HepG2 (cell line): ENCODE data around the gene ELOVL6. TPM values are rescaled to one million over a fixed set of nuclear protein-coding genes. Genes with fewer than 3 reads are reported as not detected.

Experiments
- ATAC-seq: fragments of 200-7000 bp; cut with Tn5 transposase; 3 replicates; pipeline ENCODE4 v1.9.1; 2020; ENCODE audit warnings: mild to moderate bottlenecking, moderate library complexity
- BruUV-seq: library from RNA; stranded (reverse); fragments of 400-500 nt; replicated peaks from 2 replicates; lab custom pipeline; 2021; lab: Mats Ljungman, UMichigan
- CTCF ChIA-PET: fragments of 300-600 bp; formaldehyde crosslinking; extraction: SDS; loops from one replicate; lab custom pipeline; 2021; ENCODE audit warnings: low total read pairs, inconsistent platforms, low intra/inter-chr PET ratio; lab: Yijun Ruan, JAX
- POLR2A ChIA-PET: fragments of 350-600 bp; sonication (Branson Sonifier 250); formaldehyde crosslinking; loops from one replicate; lab custom pipeline; 2020; ENCODE audit warnings: antibody characterized with exemption, inconsistent platforms; lab: Yijun Ruan, JAX
- DNase-seq: peaks from one replicate; pipeline ENCODE4 v3.0.0-alpha.2; 2015; ENCODE audit warnings: low spot score
- FAIRE-seq: peaks from 3 replicates; lab custom pipeline; 2011; peaks lifted over from hg19 to GRCh38; lab: Jason Lieb, UNC
- H2AFZ ChIP-seq: one replicate; pipeline ENCODE4 v1.6.1; 2011; ENCODE audit warnings: low read length, inconsistent platforms
- H3K27ac ChIP-seq: fragments of 300-600 bp; 3 replicates; pipeline ENCODE4 v1.8.0; 2011; ENCODE audit warnings: mixed run types, mild to moderate bottlenecking, mixed read lengths, low read length, inconsistent platforms; ENCODE audit not compliant: insufficient read depth; ENCODE audit errors: extremely low read length
- H3K27me3 ChIP-seq, 2 experiments: fragments of 200-600 bp in 1 of 2; 2 replicates in 1 of 2; 3 replicates in 1 of 2; pipeline versions ENCODE4 v1.6.0 to v1.8.0; 2011; ENCODE audit warnings: low read length in 2 of 2, mild to moderate bottlenecking in 2 of 2, moderate library complexity in 2 of 2, inconsistent platforms in 1 of 2; ENCODE audit not compliant: insufficient read depth in 2 of 2, control insufficient read depth in 1 of 2
- H3K36me3 ChIP-seq, 2 experiments: fragments of 200-600 bp in 1 of 2; replicated peaks in 1 of 2; 2 replicates in 1 of 2; 3 replicates in 1 of 2; pipeline versions ENCODE4 v1.5.1 to v1.8.0; 2011; ENCODE audit warnings: low read length in 2 of 2, inconsistent platforms in 1 of 2; ENCODE audit not compliant: insufficient read depth in 2 of 2, control insufficient read depth in 1 of 2
- H3K4me1 ChIP-seq: 2 replicates; pipeline ENCODE4 v1.5.1; 2012; ENCODE audit warnings: low read length, inconsistent platforms; ENCODE audit not compliant: insufficient read depth
- H3K4me2 ChIP-seq: 2 replicates; pipeline ENCODE4 v1.6.0; 2011; ENCODE audit warnings: low read depth, low read length, inconsistent platforms
- H3K4me3 ChIP-seq, 3 experiments: fragments of 200-600 bp in 1 of 3; sonication (generic), shearing (Covaris generic) in 1 of 3; replicated peaks in 1 of 3; 2 replicates each; pipeline ENCODE4 v1.5.1; 2011 to 2016; ENCODE audit warnings: low read length in 3 of 3, inconsistent platforms in 2 of 3, low read depth in 2 of 3, mild to moderate bottlenecking in 2 of 3, control low read depth in 1 of 3, mixed read lengths in 1 of 3; ENCODE audit not compliant: insufficient read depth in 1 of 3
- H3K79me2 ChIP-seq: one replicate; pipeline ENCODE4 v1.6.1; 2011; ENCODE audit warnings: low read length, inconsistent platforms; ENCODE audit not compliant: insufficient read depth
- H3K9ac ChIP-seq: 2 replicates; pipeline ENCODE4 v1.6.0; 2011; ENCODE audit warnings: mild to moderate bottlenecking, low read depth, low read length, inconsistent platforms; ENCODE audit not compliant: insufficient read depth
- H3K9me3 ChIP-seq: 2 replicates; pipeline ENCODE4 v1.5.1; 2012; ENCODE audit warnings: mild to moderate bottlenecking, low read length
- H4K20me1 ChIP-seq: 2 replicates; pipeline ENCODE4 v1.6.0; 2011; ENCODE audit warnings: inconsistent platforms, mild to moderate bottlenecking, low read length, moderate library complexity; ENCODE audit not compliant: insufficient read depth
- CC2D1A ChIP-seq: sonication (generic); formaldehyde crosslinking; IDR thresholded peaks from 2 replicates; pipeline ENCODE4 v1.8.1; 2023; ENCODE audit warnings: mild to moderate bottlenecking, missing genetic modification reagents
- FOXO1 ChIP-seq: sonication (generic); formaldehyde crosslinking; IDR thresholded peaks from 2 replicates; pipeline ENCODE4 v1.4.0; 2020; ENCODE audit warnings: missing genetic modification reagents
- GPN1 ChIP-seq: sonication (generic); formaldehyde crosslinking; IDR thresholded peaks from 2 replicates; pipeline ENCODE4 v1.5.1; 2020; ENCODE audit warnings: missing genetic modification reagents, borderline replicate concordance
- HOXA9 ChIP-seq: sonication (generic); formaldehyde crosslinking; IDR thresholded peaks from 2 replicates; pipeline ENCODE4 v1.8.1; 2022; ENCODE audit warnings: missing genetic modification reagents, mild to moderate bottlenecking, moderate library complexity, borderline replicate concordance
- KAT8 ChIP-seq: IDR thresholded peaks from 2 replicates; pipeline ENCODE4 v1.6.1; 2016; ENCODE audit warnings: missing genetic modification reagents, missing compliant biosample characterization
- KDM5A ChIP-seq: fragments of 200-600 bp; sonication (generic); IDR thresholded peaks from 2 replicates; pipeline ENCODE4 v1.7.0; 2018; ENCODE audit warnings: antibody characterized with exemption, mild to moderate bottlenecking, low read length, borderline replicate concordance
- MAF1 ChIP-seq: sonication (generic); formaldehyde crosslinking; IDR thresholded peaks from 2 replicates; pipeline ENCODE4 v1.5.0; 2020; ENCODE audit warnings: missing genetic modification reagents, borderline replicate concordance
- SMARCC2 ChIP-seq: fragments of 450-650 bp; IDR thresholded peaks from 2 replicates; pipeline ENCODE4 v1.6.1; 2017; ENCODE audit warnings: antibody characterized with exemption, mild to moderate bottlenecking
- SP2 ChIP-seq: sonication (generic); formaldehyde crosslinking; IDR thresholded peaks from 2 replicates; pipeline ENCODE4 v1.5.1; 2020; ENCODE audit warnings: mild to moderate bottlenecking, missing genetic modification reagents
- SUZ12 ChIP-seq: fragments of 150-350 bp; IDR thresholded peaks from 2 replicates; pipeline ENCODE4 v1.6.1; 2014; ENCODE audit warnings: low read depth, low read length
- ZNF235 ChIP-seq: sonication (generic); formaldehyde crosslinking; IDR thresholded peaks from 2 replicates; pipeline ENCODE4 v1.8.1; 2023; ENCODE audit warnings: mild to moderate bottlenecking, missing genetic modification reagents, borderline replicate concordance
- ZNF24 ChIP-seq: fragments of 450-650 bp; IDR thresholded peaks from 2 replicates; pipeline ENCODE4 v1.6.1; 2017; ENCODE audit warnings: antibody characterized with exemption, mild to moderate bottlenecking
- ZNF7 ChIP-seq: IDR thresholded peaks from 2 replicates; pipeline ENCODE4 v1.6.1; 2016; ENCODE audit warnings: missing biosample characterization, missing genetic modification reagents
- WGBS: methylation state at CpG from one replicate; pipeline ENCODE4 v1.1.6; 2017; ENCODE audit warnings: low lambda C conversion rate; 5-methylcytosine and 5-hydroxymethylcytosine counted together
- in situ Hi-C: cut with HindIII; loops from 2 replicates; pipeline ENCODE4 v1.10.0; 2017; ENCODE audit warnings: low pct_unique_long_range_greater_than_20kb; ENCODE audit not compliant: extremely low pct_ligation_motif_present
- intact Hi-C: fragments of 100-400 bp; cut with micrococcal nuclease; formaldehyde crosslinking; loops from one replicate; pipeline ENCODE4 v1.10.0; 2022; ENCODE audit not compliant: unreplicated experiment
- polyA plus RNA-seq, 8 experiments: library from polyadenylated mRNA; depleted of rRNA in 3 of 8; stranded (reverse) in 7 of 8; unstranded in 1 of 8; fragments of >200 nt; fragmentation: Illumina TruSeq in 4 of 8; extraction: Trizol in 4 of 8; gene quantifications; 2 replicates each; pipeline versions ENCODE4 v1.2.1 to v1.2.3, GENCODE V29; 2011 to 2016; ENCODE audit warnings: low read depth in 4 of 8, missing spikeins in 1 of 8, mixed read lengths in 1 of 8; ENCODE audit not compliant: insufficient read depth in 1 of 8
- total RNA-seq, 5 experiments: library from RNA; depleted of rRNA; stranded (reverse); fragments of >200 nt; fragmentation: Illumina TruSeq; extraction: Trizol; gene quantifications; 2 replicates each; pipeline ENCODE4 v1.2.3, GENCODE V29; 2016; ENCODE audit warnings: low read depth in 1 of 5

ELOVL6 gene
- total and polyA plus RNA-seq, 2 of the 13 experiments (the other 11 are each of a cell fraction or from before 2014, with no cell fraction given), result 14.1 to 23.2 TPM

GRCh38 chr4:110073053-110073845, 125.2 kb downstream of the ELOVL6 start:
- no peak for FAIRE-seq
- no peak for ATAC-seq
- TSS peak; percentile 19 for BruUV-seq
- ChIA-PET POLR2A (no interaction called here), CTCF (no interaction called here)
- Histone ChIP-seq H2AFZ (no peak overlapping the region), H3K4me1 (no peaks in the 10 kb centered on the region), H3K9ac (no peak overlapping the region), H3K9me3 (no peaks in the 10 kb centered on the region), H3K4me3 (no peak overlapping the region), H3K36me3 (peaks cover 1 to 7% of the 10 kb centered on the region in 2 experiments; a peak in 1 of 5 replicates), H3K27me3 (no peaks in the 10 kb centered on the region), H3K27ac (no peak overlapping the region), H3K79me2 (no peaks in the 10 kb centered on the region), H4K20me1 (0 out of 2 replicates have a peak, but pooled peaks cover 3% of the 10 kb centered on the region), H3K4me2 (no peak overlapping the region)
- intact Hi-C loops, result no loop called here
- in situ Hi-C loops, result no loop called here
- DNase-seq, result no peak
- TF ChIP-seq FOXO1 (CRISPR knock-in tag), result no peak
- TF ChIP-seq MAF1 (CRISPR knock-in tag), result no peak
- TF ChIP-seq CC2D1A (CRISPR knock-in tag), result no peak
- TF ChIP-seq KAT8 (CRISPR knock-in tag), result no peak
- TF ChIP-seq GPN1 (CRISPR knock-in tag), result no peak
- no peak for TF ChIP-seq SUZ12
- no peak for TF ChIP-seq SMARCC2
- no peak for TF ChIP-seq HOXA9 (CRISPR knock-in tag)
- no peak for TF ChIP-seq ZNF7 (CRISPR knock-in tag)
- no peak for TF ChIP-seq ZNF235 (CRISPR knock-in tag)
- no peak for TF ChIP-seq SP2 (CRISPR knock-in tag)
- no peak for TF ChIP-seq KDM5A
- TF ChIP-seq ZNF24, result no peak
- 88% methylated on average over 10 of the region's 10 CpGs for WGBS
